Type B pancreatic cell (in vitro differentiated cells): Measurements from ENCODE around the gene C9orf50. TPM values are rescaled to one million over a fixed set of nuclear protein-coding genes. Genes with fewer than 3 reads are reported as not detected.

Source experiments
- DNase-seq: peaks from one replicate; pipeline ENCODE4 v3.0.0; 2021; ENCODE audit warnings: mixed read lengths; ENCODE audit not compliant: unreplicated experiment; ENCODE audit errors: extremely low spot score
- H3K27ac Mint-ChIP-seq: 2 replicates; pipeline ENCODE4 v1.8.0; 2021; ENCODE audit warnings: mild to moderate bottlenecking, mixed read lengths
- H3K27me3 Mint-ChIP-seq: 2 replicates; pipeline ENCODE4 v1.8.0; 2021; ENCODE audit warnings: mixed read lengths
- H3K36me3 Mint-ChIP-seq: 2 replicates; pipeline ENCODE4 v1.8.0; 2021; ENCODE audit warnings: mixed read lengths
- H3K4me1 Mint-ChIP-seq: one replicate; pipeline ENCODE4 v1.8.0; 2021; ENCODE audit warnings: mixed read lengths; ENCODE audit not compliant: unreplicated experiment
- H3K4me3 Mint-ChIP-seq: 2 replicates; pipeline ENCODE4 v1.8.0; 2021; ENCODE audit warnings: mild to moderate bottlenecking, mixed read lengths
- H3K9me3 Mint-ChIP-seq: 2 replicates; pipeline ENCODE4 v1.8.0; 2021; ENCODE audit warnings: mixed read lengths
- total RNA-seq: library from RNA; stranded (reverse); gene quantifications from 2 replicates; pipeline ENCODE4 v1.2.1, GENCODE V29; 2021; ENCODE audit warnings: low replicate concordance
- TF ChIP-seq, protein P1 (sequence below): fragments of 200-600 bp; sonication (generic); conservative IDR thresholded peaks from 2 replicates; pipeline ENCODE4 v1.5.0; 2021; ENCODE audit warnings: antibody characterized with exemption, mild to moderate bottlenecking

Gene C9orf50
- total RNA-seq, 1 donor from 2014 or later = not detected

DNA sequence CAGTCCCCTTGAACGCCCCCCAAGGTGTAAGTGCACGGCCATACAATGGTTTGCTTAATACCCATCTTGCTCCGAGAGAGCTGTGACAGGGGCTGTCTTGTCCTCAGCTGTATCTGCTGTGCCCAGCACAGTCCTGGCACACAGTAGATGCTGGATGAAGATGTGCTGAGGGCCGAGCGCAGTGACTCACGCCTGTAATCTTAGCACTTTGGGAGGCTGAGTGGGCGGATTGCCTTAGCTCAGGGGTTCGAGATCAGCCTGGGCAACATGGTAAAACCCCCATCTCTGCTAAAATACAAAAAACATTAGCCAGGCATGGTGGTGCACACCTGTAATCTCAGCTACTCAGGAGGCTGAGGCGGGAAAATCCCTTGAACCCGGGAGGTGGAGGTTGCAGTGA lies 53.6 kb downstream of the C9orf50 start:
- peak overlapping the region; percentile 88 for H3K4me3 Mint-ChIP-seq
- H3K36me3 Mint-ChIP-seq = no peaks in the 10 kb centered on the region
- H3K4me1 Mint-ChIP-seq = peaks cover 40% of the 10 kb centered on the region

GRCh38 chr9:129566563-129567266 lies 54.2 kb downstream of the C9orf50 start:
- no peaks in the 10 kb centered on the region for H3K36me3 Mint-ChIP-seq
- TF ChIP-seq, protein P1, sequence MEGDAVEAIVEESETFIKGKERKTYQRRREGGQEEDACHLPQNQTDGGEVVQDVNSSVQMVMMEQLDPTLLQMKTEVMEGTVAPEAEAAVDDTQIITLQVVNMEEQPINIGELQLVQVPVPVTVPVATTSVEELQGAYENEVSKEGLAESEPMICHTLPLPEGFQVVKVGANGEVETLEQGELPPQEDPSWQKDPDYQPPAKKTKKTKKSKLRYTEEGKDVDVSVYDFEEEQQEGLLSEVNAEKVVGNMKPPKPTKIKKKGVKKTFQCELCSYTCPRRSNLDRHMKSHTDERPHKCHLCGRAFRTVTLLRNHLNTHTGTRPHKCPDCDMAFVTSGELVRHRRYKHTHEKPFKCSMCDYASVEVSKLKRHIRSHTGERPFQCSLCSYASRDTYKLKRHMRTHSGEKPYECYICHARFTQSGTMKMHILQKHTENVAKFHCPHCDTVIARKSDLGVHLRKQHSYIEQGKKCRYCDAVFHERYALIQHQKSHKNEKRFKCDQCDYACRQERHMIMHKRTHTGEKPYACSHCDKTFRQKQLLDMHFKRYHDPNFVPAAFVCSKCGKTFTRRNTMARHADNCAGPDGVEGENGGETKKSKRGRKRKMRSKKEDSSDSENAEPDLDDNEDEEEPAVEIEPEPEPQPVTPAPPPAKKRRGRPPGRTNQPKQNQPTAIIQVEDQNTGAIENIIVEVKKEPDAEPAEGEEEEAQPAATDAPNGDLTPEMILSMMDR = no peak
- no peak overlapping the region for H3K27ac Mint-ChIP-seq
- H3K4me1 Mint-ChIP-seq = peaks cover 42% of the 10 kb centered on the region
- DNase-seq = no peak
- H3K9me3 Mint-ChIP-seq = no peaks in the 10 kb centered on the region
- H3K27me3 Mint-ChIP-seq = no peaks in the 10 kb centered on the region
- H3K4me3 Mint-ChIP-seq = peak overlapping the region; percentile 88

More for the DNA sequence above, 53.6 kb downstream of the C9orf50 start:
- Mint-ChIP-seq H3K27ac (peak overlapping the region; percentile 36), H3K27me3 (no peaks in the 10 kb centered on the region), H3K9me3 (no peaks in the 10 kb centered on the region)
- DNase-seq = no peak
- TF ChIP-seq, protein P1 = no peak

DNA sequence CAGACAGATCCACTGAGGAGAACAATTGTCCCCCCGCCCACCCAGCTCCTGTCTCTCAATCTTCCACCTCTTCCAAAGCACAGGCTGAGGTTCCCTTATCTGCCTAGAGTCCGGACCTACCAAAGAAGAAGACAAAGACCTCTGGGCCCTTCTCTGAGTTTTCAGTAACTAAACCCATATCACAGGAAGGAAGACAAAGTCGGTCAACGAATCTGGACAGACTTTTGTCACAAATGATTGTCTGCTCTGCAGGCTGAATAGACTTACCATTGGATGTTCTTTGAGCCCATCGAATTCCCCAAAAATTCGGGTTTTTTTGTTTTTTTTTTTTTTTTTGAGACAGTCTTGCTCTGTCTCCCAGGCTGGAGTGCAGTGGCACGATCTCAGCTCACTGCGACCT lies 58.0 kb downstream of the C9orf50 start:
- Mint-ChIP-seq H3K9me3 (no peaks in the 10 kb centered on the region), H3K4me3 (no peak overlapping the region), H3K27me3 (no peaks in the 10 kb centered on the region), H3K36me3 (no peaks in the 10 kb centered on the region), H3K4me1 (peaks cover 50% of the 10 kb centered on the region), H3K27ac (peak overlapping the region; percentile 30)
- TF ChIP-seq, protein P1 = no peak
- DNase-seq = no peak

- H3K27ac Mint-ChIP-seq = peak overlapping the region; percentile 30
- TF ChIP-seq, protein P1 = no peak
Observed at GRCh38 chr9:129562514-129562913, 58.4 kb downstream of the C9orf50 start.

More at GRCh38 chr9:129562514-129562913, 58.4 kb downstream of the C9orf50 start:
- H3K4me3 Mint-ChIP-seq = peak overlapping the region; percentile 35
- H3K4me1 Mint-ChIP-seq = peaks cover 49% of the 10 kb centered on the region
- H3K9me3 Mint-ChIP-seq = no peaks in the 10 kb centered on the region
- DNase-seq = no peak
- no peaks in the 10 kb centered on the region for H3K36me3 Mint-ChIP-seq
- no peaks in the 10 kb centered on the region for H3K27me3 Mint-ChIP-seq

Other genes starting within 250 kb of the C9orf50 start
- gene NTMT1, start 5.1 kb upstream of the C9orf50 start, total RNA-seq = 31.4 and 33.5 TPM in 2 replicates
- 20.7 and 22.4 TPM in 2 replicates for gene ASB6, start 21.1 kb upstream of the C9orf50 start, total RNA-seq
- gene PRRX2, start 44.5 kb upstream of the C9orf50 start, total RNA-seq = 0.50 and 20.8 TPM in 2 replicates
- 29.1 and 67.1 TPM in 2 replicates for gene PTGES, start 131.9 kb upstream of the C9orf50 start, total RNA-seq
- 19.4 and 23.5 TPM in 2 replicates for gene TOR1B, start 182.1 kb upstream of the C9orf50 start, total RNA-seq
- 28.5 and 36.2 TPM in 2 replicates for gene TOR1A, start 203.0 kb upstream of the C9orf50 start, total RNA-seq
- gene C9orf78, start 214.2 kb upstream of the C9orf50 start, total RNA-seq = 33.6 and 35.4 TPM in 2 replicates
- 37.8 and 39.2 TPM in 2 replicates for gene USP20, start 214.4 kb upstream of the C9orf50 start, total RNA-seq